Measurements from ENCODE around the gene CDH26. TPM values are rescaled to one million over a fixed set of nuclear protein-coding genes. Genes with fewer than 3 reads are reported as not detected.

Gene CDH26
- total and polyA plus RNA-seq, 2 donors, result 1.4 to 4.1 TPM

DNA sequence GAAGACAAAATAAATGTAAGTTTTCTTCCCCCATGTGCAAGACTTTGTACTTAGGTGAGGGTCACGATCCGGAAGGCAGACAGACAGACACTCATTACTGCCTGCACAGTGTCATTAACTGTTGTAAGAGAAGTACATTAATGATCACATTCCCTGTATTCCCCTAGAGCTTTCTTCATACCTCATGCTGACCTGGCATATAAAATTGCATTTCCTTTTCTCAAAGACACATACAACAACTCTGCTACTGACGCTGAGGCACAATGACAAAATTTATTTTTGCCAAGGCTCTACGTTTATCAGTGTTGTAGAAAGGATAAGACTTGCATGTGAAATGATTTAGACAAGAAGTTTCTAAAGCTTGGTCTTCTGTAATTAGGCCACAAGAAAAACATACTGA lies 21.8 kb upstream of the CDH26 start:
- DNase-seq (ENCODE audit: extremely low spot score), result no peak
- Histone ChIP-seq H3K36me3 (ENCODE audit: insufficient read depth) (no peaks in the 10 kb centered on the region), H3K4me3 (ENCODE audit: low read depth, low read length) (no peak overlapping the region), H3K4me1 (ENCODE audit: insufficient read depth) (peaks cover 2% of the 10 kb centered on the region), H3K27ac (ENCODE audit: low read depth) (no peak overlapping the region)
- 67% methylated on average over 4 of the region's 4 CpGs for WGBS

DNA sequence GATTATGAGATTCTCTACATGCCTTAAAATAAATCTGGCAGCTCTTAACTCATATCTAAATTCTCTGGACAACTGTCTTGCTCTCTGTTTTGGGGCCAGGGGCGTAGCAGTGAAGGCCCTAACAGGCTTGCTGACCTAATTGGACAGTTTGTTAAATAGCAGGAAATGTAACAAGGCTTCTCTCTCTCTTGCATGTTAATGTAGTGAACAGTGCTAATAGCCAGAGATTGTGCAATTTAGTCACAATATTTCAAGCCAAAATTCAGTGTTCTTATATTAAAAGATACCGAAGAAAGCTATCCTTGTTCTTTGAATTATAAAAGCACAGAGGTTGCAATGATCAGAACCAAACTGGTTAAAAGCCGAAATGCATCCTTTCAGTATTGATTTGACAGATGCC lies 21.1 kb upstream of the CDH26 start:
- Histone ChIP-seq H3K27ac (ENCODE audit: low read depth) (no peak overlapping the region), H3K36me3 (ENCODE audit: insufficient read depth) (no peaks in the 10 kb centered on the region), H3K4me3 (ENCODE audit: low read depth, low read length) (no peak overlapping the region), H3K4me1 (ENCODE audit: insufficient read depth) (peaks cover 2% of the 10 kb centered on the region)
- WGBS, result 75% methylated on average over 3 of the region's 3 CpGs
- DNase-seq (ENCODE audit: extremely low spot score), result no peak

DNA sequence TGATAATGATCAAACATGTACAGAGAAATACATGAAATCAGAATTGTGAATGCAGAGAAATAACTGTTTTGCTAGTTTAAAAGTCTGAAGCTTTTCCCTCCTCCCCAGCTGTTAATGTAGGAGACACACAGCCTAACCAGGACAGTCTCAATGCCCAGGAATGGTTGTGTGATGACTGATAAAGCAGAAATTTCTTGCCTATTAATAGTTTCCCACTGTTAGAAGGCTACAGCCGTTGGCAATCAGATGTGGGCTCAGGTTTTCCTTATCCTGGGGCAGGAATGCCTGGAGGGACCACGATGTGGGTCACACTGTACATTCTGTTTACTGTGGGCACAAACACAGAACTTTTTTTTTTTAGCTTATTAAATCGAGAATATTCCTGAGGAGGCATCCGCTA lies 20.0 kb upstream of the CDH26 start:
- H3K4me1 ChIP-seq (ENCODE audit: insufficient read depth), result peaks cover 2% of the 10 kb centered on the region
- no peak overlapping the region for H3K4me3 ChIP-seq (ENCODE audit: low read depth, low read length)
- WGBS, result 55% methylated on average over 4 of the region's 4 CpGs
- no peaks in the 10 kb centered on the region for H3K36me3 ChIP-seq (ENCODE audit: insufficient read depth)
- no peak for DNase-seq (ENCODE audit: extremely low spot score)
- no peak overlapping the region for H3K27ac ChIP-seq (ENCODE audit: low read depth)

DNA sequence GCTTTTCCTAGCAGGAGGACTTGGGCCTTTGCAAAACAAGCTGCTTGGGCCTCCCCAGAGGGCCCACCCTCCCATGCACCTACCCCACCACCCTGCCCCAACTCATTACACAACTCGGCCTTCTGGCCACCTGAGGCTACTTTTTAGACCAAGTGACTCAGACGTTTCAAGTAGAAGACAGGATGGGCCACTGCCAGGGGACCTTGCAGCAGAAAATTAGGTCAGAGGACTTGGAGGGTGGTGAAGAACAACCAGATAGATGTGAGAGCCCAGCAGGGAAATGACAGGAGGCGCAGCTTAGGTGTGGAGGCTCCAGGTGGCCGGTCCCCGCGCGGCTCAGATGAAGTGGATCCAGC lies 19.5 kb upstream of the CDH26 start:
- WGBS, result 78% methylated on average over 7 of the region's 7 CpGs
- no peak overlapping the region for H3K27ac ChIP-seq (ENCODE audit: low read depth)
- H3K4me3 ChIP-seq (ENCODE audit: low read depth, low read length), result no peak overlapping the region
- H3K4me1 ChIP-seq (ENCODE audit: insufficient read depth), result peaks cover 2% of the 10 kb centered on the region
- H3K36me3 ChIP-seq (ENCODE audit: insufficient read depth), result no peaks in the 10 kb centered on the region
- DNase-seq (ENCODE audit: extremely low spot score), result no peak

DNA sequence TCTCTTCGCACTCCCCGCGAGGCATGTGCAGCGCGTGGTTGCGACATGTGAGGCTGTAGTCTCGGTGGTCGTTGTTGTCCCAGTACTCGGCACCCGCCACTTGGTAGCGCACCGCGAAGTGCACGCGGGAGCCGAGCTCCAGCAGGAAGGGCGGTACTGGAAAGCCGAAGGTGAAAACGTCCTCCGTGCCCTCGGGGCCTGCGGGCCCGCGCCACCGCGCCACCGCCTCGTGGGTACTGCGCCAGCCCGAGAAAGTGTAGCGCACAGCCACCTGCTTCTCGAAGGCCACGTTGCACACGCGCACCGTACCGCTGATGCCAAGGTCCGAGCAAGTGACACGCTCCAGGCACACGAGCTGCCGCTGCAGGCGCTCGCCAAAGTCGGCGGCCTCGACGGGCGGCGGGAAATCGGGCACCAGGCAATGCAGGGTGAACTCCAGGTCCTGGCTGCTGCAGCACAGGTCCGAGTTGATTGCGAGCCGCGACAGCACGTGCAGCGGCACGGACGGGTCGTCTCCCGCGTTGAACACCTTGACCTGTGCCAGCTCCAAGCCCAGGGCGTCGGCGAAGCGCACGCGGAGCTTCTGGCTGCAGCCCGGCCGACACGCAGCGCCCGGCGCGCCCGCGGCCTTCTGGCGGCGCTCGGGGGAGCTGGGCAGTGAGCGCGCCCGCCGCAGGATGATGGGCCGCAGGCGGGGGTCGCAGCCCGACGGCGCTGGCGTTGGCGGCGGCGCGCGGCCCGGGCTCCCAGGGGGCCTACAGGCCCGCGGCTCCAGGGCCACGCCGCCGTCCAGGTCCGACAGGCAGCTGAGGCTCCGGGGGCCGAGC lies 19.0 kb upstream of the CDH26 start:
- Histone ChIP-seq H3K4me1 (ENCODE audit: insufficient read depth) (peaks cover 2% of the 10 kb centered on the region), H3K27ac (ENCODE audit: low read depth) (peak overlapping the region; percentile 89), H3K36me3 (ENCODE audit: insufficient read depth) (no peaks in the 10 kb centered on the region), H3K4me3 (ENCODE audit: low read depth, low read length) (peak overlapping the region; percentile 70)
- 41% methylated on average over 104 of the region's 104 CpGs for WGBS
- no peak for DNase-seq (ENCODE audit: extremely low spot score)

DNA sequence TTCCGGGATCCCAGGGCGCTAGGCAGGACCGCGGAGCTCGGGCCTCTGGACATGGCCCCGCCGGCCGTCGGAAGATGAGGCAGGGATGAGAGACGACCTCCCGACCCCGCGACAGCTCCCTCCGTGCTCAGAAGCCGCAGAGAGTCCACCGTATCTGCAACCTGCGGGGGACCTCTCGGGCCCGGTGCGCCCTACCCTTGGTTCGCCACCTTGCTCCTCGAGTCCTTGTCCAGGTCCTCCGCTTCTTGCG lies 18.4 kb upstream of the CDH26 start:
- Histone ChIP-seq H3K36me3 (ENCODE audit: insufficient read depth) (no peaks in the 10 kb centered on the region), H3K27ac (ENCODE audit: low read depth) (peak overlapping the region; percentile 89), H3K4me3 (ENCODE audit: low read depth, low read length) (peak overlapping the region; percentile 70), H3K4me1 (ENCODE audit: insufficient read depth) (peaks cover 2% of the 10 kb centered on the region)
- DNase-seq (ENCODE audit: extremely low spot score), result no peak
- WGBS, result under 1% methylated on average over 24 of the region's 24 CpGs

DNA sequence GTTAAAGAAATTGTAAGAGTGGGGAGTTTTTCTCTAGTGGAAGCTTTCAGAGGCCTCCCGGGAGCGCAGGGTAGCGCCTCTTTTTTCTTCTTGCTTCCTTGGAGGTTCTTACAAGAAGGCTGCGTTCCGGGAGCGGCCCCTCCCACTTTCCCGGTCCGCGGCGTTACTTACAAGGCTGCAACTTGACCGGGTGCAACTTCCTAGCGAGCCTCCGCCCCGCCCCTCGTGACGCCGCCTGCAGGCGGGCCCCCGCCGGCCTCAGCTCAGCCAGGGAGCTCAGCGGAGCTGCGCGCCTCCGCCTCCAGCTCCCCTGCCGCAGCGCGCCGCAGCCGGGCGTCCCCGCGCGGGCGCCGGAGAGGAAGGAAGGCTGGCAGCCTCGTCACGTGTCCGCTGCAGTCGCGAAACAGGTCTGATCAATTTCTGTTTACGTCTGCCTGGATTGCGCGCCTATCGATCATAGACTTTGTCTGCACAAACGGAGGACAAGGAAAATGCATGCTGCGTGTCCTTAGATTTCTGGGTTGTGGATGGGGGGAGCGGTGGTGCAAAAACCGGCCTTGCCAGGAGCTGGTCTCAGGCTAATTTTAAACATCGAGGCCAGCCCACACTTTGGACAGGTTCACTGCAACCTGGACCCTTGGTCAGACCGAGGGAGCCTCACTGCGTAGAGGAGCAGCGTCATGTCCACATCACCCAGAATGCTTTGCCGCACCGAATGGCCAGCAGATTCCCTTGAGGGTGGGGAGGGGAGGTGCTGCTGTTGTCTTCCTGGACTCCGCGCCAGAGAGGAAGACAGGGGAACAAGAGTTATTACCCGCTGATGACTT lies 17.9 kb upstream of the CDH26 start, which contains the start of the genes FAM217B and PPP1R3D:
TSS of gene FAM217B (plus strand) at position 261 of the 827 bp plus-strand sequence. CDS start 3,555 bp downstream, outside the sequence.
TSS of gene PPP1R3D (minus strand) at position 177 of the 827 bp plus-strand sequence. CDS start 374 bp downstream, outside the sequence.
- DNase-seq (ENCODE audit: extremely low spot score), result peak; percentile 84
- Histone ChIP-seq H3K27ac (ENCODE audit: low read depth) (peak within 1 kb of the TSS; percentile 89), H3K4me1 (ENCODE audit: insufficient read depth) (peaks cover 2% of the 10 kb centered on the region), H3K36me3 (ENCODE audit: insufficient read depth) (no peaks in the 10 kb centered on the region), H3K4me3 (ENCODE audit: low read depth, low read length) (peak within 1 kb of the TSS; percentile 70)
- WGBS, result under 1% methylated on average over 57 of the region's 57 CpGs

DNA sequence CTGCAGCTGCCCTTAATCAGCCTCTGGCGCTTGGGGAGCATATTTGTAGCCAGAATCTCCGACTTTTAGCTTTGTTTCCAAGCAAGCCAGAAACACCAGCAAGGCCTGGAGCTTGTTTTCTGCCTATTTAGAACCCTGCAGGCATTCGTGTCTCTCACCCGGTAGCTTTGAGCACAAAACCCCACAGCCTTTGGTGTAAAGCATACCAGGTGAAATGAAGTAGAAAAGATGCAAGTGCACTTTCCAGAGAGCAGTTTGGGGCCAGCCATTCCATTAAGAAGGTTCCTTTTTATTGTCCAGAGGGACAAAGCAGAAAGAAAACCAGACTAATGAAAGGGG lies 17.3 kb upstream of the CDH26 start:
- H3K4me3 ChIP-seq (ENCODE audit: low read depth, low read length), result peak overlapping the region; percentile 70
- DNase-seq (ENCODE audit: extremely low spot score), result no peak
- no peaks in the 10 kb centered on the region for H3K36me3 ChIP-seq (ENCODE audit: insufficient read depth)
- H3K27ac ChIP-seq (ENCODE audit: low read depth), result peak overlapping the region; percentile 80
- peaks cover 2% of the 10 kb centered on the region for H3K4me1 ChIP-seq (ENCODE audit: insufficient read depth)
- WGBS, result 0% methylated on average over 4 of the region's 4 CpGs

DNA sequence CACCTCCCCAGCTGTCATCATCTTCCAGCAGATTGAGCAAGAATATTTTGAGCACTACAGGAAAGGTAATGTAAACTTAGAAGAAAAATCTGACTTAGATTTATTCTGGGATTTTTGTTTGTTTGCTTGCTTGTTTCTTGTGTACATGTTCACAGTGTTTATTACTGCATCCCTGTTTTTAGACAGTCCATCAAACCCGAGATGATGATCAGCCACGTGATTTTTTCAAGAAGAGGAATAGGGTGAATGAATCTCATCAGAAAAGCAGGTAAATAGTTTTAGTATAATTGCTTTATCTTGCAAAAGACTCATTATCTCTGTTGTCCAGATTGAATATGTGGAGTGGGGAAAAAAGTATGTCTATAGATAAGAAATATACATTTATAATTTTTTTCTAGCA lies 16.0 kb upstream of the CDH26 start:
- no peak for DNase-seq (ENCODE audit: extremely low spot score)
- Histone ChIP-seq H3K27ac (ENCODE audit: low read depth) (no peak overlapping the region), H3K36me3 (ENCODE audit: insufficient read depth) (no peaks in the 10 kb centered on the region), H3K4me1 (ENCODE audit: insufficient read depth) (peaks cover 2% of the 10 kb centered on the region), H3K4me3 (ENCODE audit: low read depth, low read length) (no peak overlapping the region)
- whole genome bisulfite sequencing, result 85% methylated on average over 2 of the region's 2 CpGs

DNA sequence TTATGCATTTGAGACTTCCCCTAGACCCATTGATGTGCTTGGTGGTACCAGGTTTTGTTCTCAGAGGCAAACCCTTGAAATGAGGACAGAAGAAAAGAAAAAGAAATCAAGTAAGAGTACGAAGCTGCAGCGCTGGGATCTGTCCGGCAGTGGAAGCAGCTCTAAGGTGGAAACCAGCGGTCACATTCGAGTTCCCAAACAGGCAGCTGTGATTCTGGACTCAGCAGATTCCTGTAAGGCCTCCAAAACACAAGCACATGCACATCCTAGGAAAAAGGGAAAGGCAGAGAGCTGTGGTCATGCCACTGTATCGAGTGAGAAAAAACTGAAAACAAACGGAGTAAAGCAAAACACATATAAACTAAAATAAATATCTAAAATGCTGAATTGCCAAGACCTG lies 13.5 kb upstream of the CDH26 start:
- H3K4me3 ChIP-seq (ENCODE audit: low read depth, low read length), result no peak overlapping the region
- DNase-seq (ENCODE audit: extremely low spot score), result no peak
- no peaks in the 10 kb centered on the region for H3K36me3 ChIP-seq (ENCODE audit: insufficient read depth)
- no peak overlapping the region for H3K27ac ChIP-seq (ENCODE audit: low read depth)
- 88% methylated on average over 7 of the region's 7 CpGs for WGBS
- no peaks in the 10 kb centered on the region for H3K4me1 ChIP-seq (ENCODE audit: insufficient read depth)

DNA sequence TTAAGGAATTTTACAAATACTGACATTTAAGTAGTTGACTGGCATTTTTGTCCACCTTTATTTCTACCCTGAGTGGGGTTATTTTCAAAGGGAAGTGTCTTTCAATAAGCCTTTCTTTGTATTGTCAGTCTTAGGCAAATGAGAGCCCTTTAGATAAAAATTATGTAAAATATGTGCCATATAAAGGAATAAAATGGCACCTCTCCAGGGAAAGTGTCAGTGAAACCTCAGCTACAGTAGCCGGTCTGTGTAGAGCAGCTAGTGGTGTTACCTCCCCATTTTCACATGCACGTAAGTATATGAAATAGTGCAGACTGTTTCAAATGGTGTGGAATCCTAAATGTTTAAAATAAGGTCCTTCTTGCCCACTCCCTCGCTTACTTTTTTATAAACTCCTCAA lies 13.0 kb upstream of the CDH26 start:
- Histone ChIP-seq H3K27ac (ENCODE audit: low read depth) (no peak overlapping the region), H3K36me3 (ENCODE audit: insufficient read depth) (no peaks in the 10 kb centered on the region), H3K4me1 (ENCODE audit: insufficient read depth) (no peaks in the 10 kb centered on the region), H3K4me3 (ENCODE audit: low read depth, low read length) (no peak overlapping the region)
- 69% methylated on average over 3 of the region's 3 CpGs for WGBS
- DNase-seq (ENCODE audit: extremely low spot score), result no peak

DNA sequence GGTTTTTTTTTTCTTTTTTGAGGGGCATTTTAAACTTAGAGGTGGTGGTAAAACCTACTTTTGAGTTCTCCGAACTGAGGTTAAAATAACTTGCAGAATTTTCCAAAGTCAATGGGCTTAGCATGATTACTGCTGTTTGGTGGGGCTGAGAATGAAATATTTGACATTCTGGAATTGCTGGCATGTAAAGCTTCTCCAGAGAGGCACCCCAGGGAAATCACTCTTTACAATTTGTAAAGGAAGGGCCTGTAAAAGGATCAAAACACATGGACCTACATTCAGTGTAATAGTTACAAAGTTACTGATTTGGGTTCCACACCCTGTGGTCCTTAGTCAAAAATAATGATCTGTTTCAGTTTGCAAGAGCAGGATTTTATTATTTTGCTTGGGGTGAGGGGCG lies 12.5 kb upstream of the CDH26 start:
- 75% methylated on average over 2 of the region's 2 CpGs for WGBS
- Histone ChIP-seq H3K4me3 (ENCODE audit: low read depth, low read length) (no peak overlapping the region), H3K4me1 (ENCODE audit: insufficient read depth) (no peaks in the 10 kb centered on the region), H3K27ac (ENCODE audit: low read depth) (no peak overlapping the region), H3K36me3 (ENCODE audit: insufficient read depth) (no peaks in the 10 kb centered on the region)
- DNase-seq (ENCODE audit: extremely low spot score), result no peak

DNA sequence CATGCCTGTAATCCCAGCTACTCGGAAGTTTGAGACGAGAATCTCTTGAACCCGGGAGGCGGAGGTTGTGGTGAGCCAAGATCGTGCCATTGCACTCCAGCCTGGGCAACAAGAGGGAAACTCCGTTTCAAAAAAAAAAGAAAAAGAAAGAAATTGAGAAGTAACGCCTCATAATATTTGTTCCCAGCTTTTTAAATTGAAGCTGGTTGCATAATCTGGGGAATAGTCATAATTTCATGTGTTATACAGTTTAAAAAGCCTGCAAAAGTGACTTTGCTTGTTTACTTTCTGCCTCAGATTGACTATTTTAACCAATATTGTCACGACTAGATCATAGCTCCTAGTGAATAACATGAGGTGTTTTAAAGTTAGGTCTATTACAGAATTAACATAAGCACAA lies 10.8 kb upstream of the CDH26 start:
- Histone ChIP-seq H3K4me3 (ENCODE audit: low read depth, low read length) (no peak overlapping the region), H3K36me3 (ENCODE audit: insufficient read depth) (no peaks in the 10 kb centered on the region), H3K4me1 (ENCODE audit: insufficient read depth) (no peaks in the 10 kb centered on the region), H3K27ac (ENCODE audit: low read depth) (no peak overlapping the region)
- 92% methylated on average over 8 of the region's 8 CpGs for WGBS
- DNase-seq (ENCODE audit: extremely low spot score), result no peak

DNA sequence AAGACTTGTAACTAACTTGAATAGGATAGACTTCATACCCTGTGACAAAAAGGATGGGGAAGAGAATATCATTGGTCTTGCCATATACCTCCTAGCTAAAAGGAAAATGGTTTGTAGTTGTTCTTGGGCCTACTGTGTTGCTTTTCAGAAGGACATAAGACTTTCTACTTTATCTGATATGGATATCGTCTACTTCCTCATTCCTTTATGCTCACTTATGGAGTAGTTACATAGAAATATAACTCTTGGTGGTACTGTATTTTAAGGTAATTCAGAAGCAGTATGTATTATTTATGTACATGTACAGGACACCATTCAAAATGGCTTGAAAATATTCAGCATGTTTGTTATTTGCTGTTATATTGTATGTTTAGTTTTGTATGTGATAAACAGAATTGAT lies 10.0 kb upstream of the CDH26 start:
- no peaks in the 10 kb centered on the region for H3K4me1 ChIP-seq (ENCODE audit: insufficient read depth)
- H3K27ac ChIP-seq (ENCODE audit: low read depth), result no peak overlapping the region
- 54% methylated on average over 1 of the region's 1 CpG for WGBS
- no peaks in the 10 kb centered on the region for H3K36me3 ChIP-seq (ENCODE audit: insufficient read depth)
- H3K4me3 ChIP-seq (ENCODE audit: low read depth, low read length), result no peak overlapping the region
- DNase-seq (ENCODE audit: extremely low spot score), result no peak

Data from urinary bladder (tissue), 4 donors.